HAP-1 (cell line): Measurements from ENCODE around the gene RBM5.
A peak's percentile ranks its signal among the peaks of the same experiment; 100 is the strongest.
"Not testable (repeated sequence)": the region's sequence is repeated elsewhere in the genome, so short reads cannot be mapped to it uniquely, and the experiment has no call there.

ENCODE experiments used
- DNase-seq, 2 experiments: peaks; one replicate each; pipeline ENCODE4 v3.0.0-alpha.2; 2016 to 2020; ENCODE audit warnings: low spot score in 2 of 2
- H3K27me3 ChIP-seq: fragments of 250-450 bp; sonication (Bioruptor Pico); 2 replicates; pipeline ENCODE4 v1.5.1; 2020; ENCODE audit warnings: low read depth, mild to moderate bottlenecking, moderate library complexity
- H3K36me3 ChIP-seq: fragments of 250-450 bp; sonication (Bioruptor Pico); replicated peaks from 2 replicates; pipeline ENCODE4 v1.5.1; 2020; ENCODE audit warnings: mild to moderate bottlenecking
- H3K4me1 ChIP-seq: fragments of 250-450 bp; sonication (Bioruptor Pico); 2 replicates; pipeline ENCODE4 v1.5.1; 2020; ENCODE audit warnings: mild to moderate bottlenecking
- H3K4me3 ChIP-seq: fragments of 250-450 bp; sonication (Bioruptor Pico); 2 replicates; pipeline ENCODE4 v1.5.1; 2020; ENCODE audit warnings: mild to moderate bottlenecking, moderate library complexity
- H3K9me3 ChIP-seq: fragments of 250-450 bp; sonication (Bioruptor Pico); 2 replicates; pipeline ENCODE4 v1.5.1; 2020; ENCODE audit warnings: mild to moderate bottlenecking, moderate library complexity
- in situ Hi-C: fragments of 300-500 bp; cut with MboI; formaldehyde crosslinking; loops from 3 replicates; pipeline ENCODE4 v1.14.3; 2020; ENCODE audit warnings: low sequenced_read_pairs, inconsistent platforms, mixed read lengths

RBM5 gene

DNA sequence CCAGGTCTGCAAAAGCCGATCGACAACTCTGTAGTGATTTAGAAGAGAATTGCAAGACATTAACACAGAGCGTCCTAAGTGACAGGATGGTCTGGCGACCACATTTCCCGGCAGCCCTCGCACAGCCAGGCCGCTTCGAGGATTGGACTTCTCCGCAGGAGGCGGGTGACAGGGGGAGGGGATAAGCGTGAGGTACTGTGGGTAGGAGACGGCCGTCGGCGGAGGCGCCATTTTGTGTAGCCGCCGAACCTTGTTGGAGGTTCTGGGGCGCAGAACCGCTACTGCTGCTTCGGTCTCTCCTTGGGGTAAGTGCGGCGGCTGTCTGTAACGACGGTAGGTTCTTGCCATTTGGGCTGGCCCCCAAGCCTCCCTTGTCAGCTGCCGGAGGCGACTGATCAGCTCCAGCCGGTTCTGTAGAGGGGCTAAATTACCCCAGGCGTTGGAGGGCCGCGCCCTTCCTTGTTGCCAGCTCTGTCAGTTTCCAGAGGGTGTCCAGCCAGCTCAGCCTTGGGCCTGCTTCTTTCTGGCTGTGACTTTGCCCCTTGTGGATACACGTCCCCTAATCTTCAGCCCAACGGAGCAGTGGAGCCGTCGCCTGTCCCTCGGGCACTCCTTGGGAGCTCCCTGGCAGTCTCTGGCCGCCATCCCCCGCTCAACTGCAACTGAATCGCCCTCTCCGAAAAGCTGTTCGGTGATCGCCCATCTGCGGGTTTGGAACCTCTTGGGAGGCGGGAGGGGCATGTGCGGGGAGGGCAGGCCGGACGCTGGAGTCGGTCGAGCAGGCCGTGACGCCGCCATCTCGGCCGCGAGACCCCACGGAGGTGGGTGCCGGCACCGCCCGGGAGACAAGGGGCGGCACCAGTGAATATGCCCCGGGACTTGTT lies at the start of gene RBM5:
Gene RBM5, plus strand, starts transcription at position 195 of the 884 bp plus-strand sequence. CDS start 1,516 bp downstream, outside the sequence.
- in situ Hi-C loops, result no loop called here
- Histone ChIP-seq H3K36me3 (peaks cover 47% of the 10 kb centered on the region), H3K9me3 (no peaks in the 10 kb centered on the region), H3K27me3 (no peaks in the 10 kb centered on the region), H3K4me3 (peak within 1 kb of the TSS; percentile 93), H3K4me1 (no peaks in the 10 kb centered on the region; the same call in none of the 2 replicates)
- peak; percentile 89 to 96 for DNase-seq

DNA sequence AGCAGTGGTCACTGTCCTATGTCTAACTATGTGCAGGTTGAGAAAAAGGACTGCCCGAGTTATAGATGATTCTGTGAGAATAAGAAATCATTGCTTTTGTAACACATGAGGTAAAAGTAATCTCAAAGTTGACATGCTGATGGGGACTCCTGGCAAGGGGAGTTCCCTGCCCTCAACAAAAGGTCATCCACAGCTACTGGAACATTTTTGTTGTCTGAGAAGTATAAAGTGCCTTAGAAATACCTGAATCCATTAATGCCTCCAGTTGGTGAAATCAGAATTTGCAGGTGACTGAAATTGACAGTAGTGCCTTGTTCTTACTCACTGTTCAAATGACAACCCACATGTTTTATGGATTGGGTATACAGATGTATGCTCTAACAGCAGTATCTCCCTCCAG lies 43.7 kb upstream of the RBM5 start:
- Histone ChIP-seq H3K36me3 (peaks cover 14% of the 10 kb centered on the region), H3K9me3 (no peaks in the 10 kb centered on the region)

DNA sequence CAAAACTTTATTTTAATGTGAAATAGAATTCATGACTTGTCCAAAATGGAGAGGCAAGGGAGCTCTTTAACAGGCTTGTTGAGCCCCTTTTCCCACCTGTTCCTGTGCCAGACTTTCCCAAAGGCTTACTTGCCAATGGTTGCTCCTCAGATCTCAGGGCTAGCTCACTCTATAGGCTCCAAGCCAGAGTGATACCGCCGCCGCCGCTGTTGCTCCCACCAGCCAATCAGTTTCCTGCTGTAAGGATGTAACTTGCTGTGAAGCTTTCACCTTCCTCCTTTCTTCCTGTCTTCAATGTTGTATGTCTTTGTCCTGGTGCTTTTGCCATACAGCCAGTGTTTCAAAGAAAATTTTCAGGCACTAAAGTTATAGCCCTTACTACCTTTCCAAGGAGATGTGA lies 41.3 kb upstream of the RBM5 start:
- no peaks in the 10 kb centered on the region for H3K27me3 ChIP-seq
- DNase-seq, result no peak
- H3K4me1 ChIP-seq, result peaks cover 3% of the 10 kb centered on the region; the same call in 1 of the 2 replicates
- in situ Hi-C loops, result no loop called here
- H3K4me3 ChIP-seq, result no peak overlapping the region
- H3K9me3 ChIP-seq, result no peaks in the 10 kb centered on the region
- H3K36me3 ChIP-seq, result peaks cover 28% of the 10 kb centered on the region

More for the DNA sequence above, 43.7 kb upstream of the RBM5 start:
- no peaks in the 10 kb centered on the region for H3K27me3 ChIP-seq
- peaks cover 7% of the 10 kb centered on the region; the same call in 1 of the 2 replicates for H3K4me1 ChIP-seq
- in situ Hi-C loops, result no loop called here
- DNase-seq, result no peak
- H3K4me3 ChIP-seq, result no peak overlapping the region

GRCh38 chr3:50050361-50050760 lies 38.4 kb upstream of the RBM5 start:
- H3K27me3 ChIP-seq, result no peaks in the 10 kb centered on the region
- H3K4me3 ChIP-seq, result no peak overlapping the region
- H3K36me3 ChIP-seq, result peaks cover 43% of the 10 kb centered on the region
- no peaks in the 10 kb centered on the region for H3K9me3 ChIP-seq
- peaks cover 3% of the 10 kb centered on the region; the same call in 1 of the 2 replicates for H3K4me1 ChIP-seq
- in situ Hi-C loops, result no loop called here
- DNase-seq, result no peak

DNA sequence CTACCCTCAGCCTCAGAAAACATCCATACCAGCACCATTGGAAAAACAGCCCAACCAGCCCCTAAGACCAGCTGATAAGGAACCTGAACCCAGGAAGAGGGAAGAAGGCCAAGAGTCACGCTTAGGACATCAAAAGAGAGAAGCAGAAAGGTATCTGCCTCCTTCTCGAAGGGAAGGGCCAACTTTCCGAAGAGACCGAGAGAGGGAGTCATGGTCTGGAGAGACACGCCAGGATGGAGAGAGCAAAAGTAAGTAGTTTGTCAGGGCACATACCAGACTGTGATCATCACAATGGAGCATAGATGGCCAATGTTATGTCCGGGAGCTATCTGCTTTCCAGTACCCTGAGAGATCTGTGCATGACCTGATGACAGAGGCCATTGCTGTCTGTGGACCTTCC lies 31.0 kb upstream of the RBM5 start:
- H3K27me3 ChIP-seq, result no peaks in the 10 kb centered on the region
- in situ Hi-C loops, result no loop called here
- no peaks in the 10 kb centered on the region for H3K4me1 ChIP-seq
- H3K9me3 ChIP-seq, result no peaks in the 10 kb centered on the region
- peaks cover 56% of the 10 kb centered on the region for H3K36me3 ChIP-seq
- DNase-seq, result no peak
- no peak overlapping the region for H3K4me3 ChIP-seq

- in situ Hi-C loops, result no loop called here
- no peak for DNase-seq
- H3K36me3 ChIP-seq, result peaks cover 71% of the 10 kb centered on the region
- no peaks in the 10 kb centered on the region for H3K4me1 ChIP-seq
- H3K9me3 ChIP-seq, result no peaks in the 10 kb centered on the region
- H3K27me3 ChIP-seq, result no peaks in the 10 kb centered on the region
- no peak overlapping the region for H3K4me3 ChIP-seq
These were observed 20.6 kb upstream of the RBM5 start for GRCh38 chr3:50068134-50068533.

GRCh38 chr3:50078091-50078490 lies 10.6 kb upstream of the RBM5 start:
- no peak overlapping the region for H3K4me3 ChIP-seq
- in situ Hi-C loops, result no loop called here
- H3K27me3 ChIP-seq, result no peaks in the 10 kb centered on the region
- H3K9me3 ChIP-seq, result no peaks in the 10 kb centered on the region
- peaks cover 38% of the 10 kb centered on the region for H3K36me3 ChIP-seq
- no peak for DNase-seq
- H3K4me1 ChIP-seq, result peaks cover 3% of the 10 kb centered on the region

GRCh38 chr3:50078622-50079021 lies 10.1 kb upstream of the RBM5 start:
- H3K4me3 ChIP-seq, result no peak overlapping the region
- DNase-seq, result no peak
- H3K4me1 ChIP-seq, result peaks cover 6% of the 10 kb centered on the region
- in situ Hi-C loops, result no loop called here
- H3K27me3 ChIP-seq, result no peaks in the 10 kb centered on the region
- no peaks in the 10 kb centered on the region for H3K9me3 ChIP-seq
- peaks cover 32% of the 10 kb centered on the region for H3K36me3 ChIP-seq

DNA sequence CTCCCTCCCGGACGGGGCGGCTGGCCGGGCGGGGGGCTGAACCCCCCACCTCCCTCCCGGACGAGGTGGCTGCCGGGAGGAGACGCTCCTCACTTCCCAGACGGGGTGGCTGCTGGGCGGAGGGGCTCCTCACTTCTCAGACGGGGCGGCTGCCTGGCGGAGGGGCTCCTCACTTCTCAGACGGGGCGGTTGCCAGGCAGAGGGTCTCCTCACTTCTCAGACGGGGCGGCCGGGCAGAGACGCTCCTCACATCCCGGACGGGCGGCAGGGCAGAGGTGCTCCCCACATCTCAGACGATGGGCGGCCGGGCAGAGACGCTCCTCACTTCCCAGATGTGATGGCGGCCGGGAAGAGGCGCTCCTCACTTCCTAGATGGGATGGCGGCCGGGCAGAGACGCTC lies 3.8 kb upstream of the RBM5 start:
- H3K4me3 ChIP-seq, H3K36me3 ChIP-seq, H3K27me3 ChIP-seq, in situ Hi-C loops, H3K4me1 ChIP-seq, H3K9me3 ChIP-seq, DNase-seq: not testable (repeated sequence)

DNA sequence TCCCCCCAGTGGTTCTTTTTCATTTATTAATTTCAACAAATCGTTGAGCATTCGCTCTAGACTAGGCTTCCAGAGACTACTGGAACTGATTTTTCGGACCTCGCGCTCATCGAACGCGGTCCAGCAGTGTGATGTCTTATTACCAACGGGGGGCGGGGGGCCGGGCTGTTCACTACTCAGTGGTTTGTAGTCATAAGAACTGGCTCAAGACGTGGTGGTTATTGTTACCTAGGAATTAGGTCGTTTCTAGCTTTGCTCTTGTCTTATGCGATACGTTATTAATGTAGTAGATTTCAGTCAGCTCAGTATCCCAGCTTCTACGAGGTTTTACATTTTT lies 858 bp downstream of the RBM5 start:
- Histone ChIP-seq H3K9me3 (no peaks in the 10 kb centered on the region), H3K4me3 (peak overlapping the region; percentile 93), H3K4me1 (no peaks in the 10 kb centered on the region; the same call in none of the 2 replicates), H3K27me3 (no peaks in the 10 kb centered on the region), H3K36me3 (peaks cover 54% of the 10 kb centered on the region)
- peak in 1 of 2 experiments; percentile 38 for DNase-seq
- in situ Hi-C loops, result no loop called here

GRCh38 chr3:50090984-50091383 lies 2.3 kb downstream of the RBM5 start:
- DNase-seq, result no peak
- H3K4me1 ChIP-seq, result no peaks in the 10 kb centered on the region; the same call in none of the 2 replicates
- H3K27me3 ChIP-seq, result no peaks in the 10 kb centered on the region
- no peak overlapping the region for H3K4me3 ChIP-seq
- no peaks in the 10 kb centered on the region for H3K9me3 ChIP-seq
- in situ Hi-C loops, result no loop called here
- peaks cover 68% of the 10 kb centered on the region for H3K36me3 ChIP-seq

- in situ Hi-C loops, result no loop called here
- H3K4me1 ChIP-seq, result peaks cover 9% of the 10 kb centered on the region
- DNase-seq, result no peak
- H3K4me3 ChIP-seq, result no peak overlapping the region
- peaks cover 97% of the 10 kb centered on the region for H3K36me3 ChIP-seq
- no peaks in the 10 kb centered on the region for H3K9me3 ChIP-seq
- H3K27me3 ChIP-seq, result no peaks in the 10 kb centered on the region
These were observed 6.8 kb downstream of the RBM5 start for GRCh38 chr3:50095352-50095998.

DNA sequence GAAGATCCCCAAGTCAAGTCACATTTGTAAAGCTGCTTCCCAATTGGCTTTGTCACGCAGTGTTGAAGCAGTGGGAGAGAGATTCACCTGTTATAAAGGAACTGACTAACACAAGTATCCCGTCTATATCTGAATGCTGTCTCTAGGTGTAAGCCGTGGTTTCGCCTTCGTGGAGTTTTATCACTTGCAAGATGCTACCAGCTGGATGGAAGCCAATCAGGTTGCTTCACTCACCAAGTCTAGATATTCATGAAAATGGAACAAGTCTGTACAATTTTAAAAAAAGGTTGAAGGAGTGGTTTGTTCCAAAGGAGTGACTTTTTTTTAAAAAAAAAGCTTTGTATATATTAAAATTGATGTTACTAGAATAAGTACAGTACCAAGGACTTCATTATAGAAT lies 11.7 kb downstream of the RBM5 start:
- in situ Hi-C loops, result no loop called here
- Histone ChIP-seq H3K36me3 (peaks cover 89% of the 10 kb centered on the region), H3K4me3 (no peak overlapping the region), H3K9me3 (no peaks in the 10 kb centered on the region), H3K4me1 (peaks cover 18% of the 10 kb centered on the region), H3K27me3 (no peaks in the 10 kb centered on the region)
- DNase-seq, result peak; percentile 16 to 36
